Stimulated activated CD8-positive, alpha-beta memory T cell treated with anti-CD3 and anti-CD28 coated beads, Interleukin-4, amount 100 ng/mL, for 24 hours (primary cell): ENCODE data around the gene DUSP22.

Source experiments
- DNase-seq: peaks from one replicate; pipeline ENCODE4 v3.0.0-alpha.2; 2020; ENCODE audit warnings: low read depth

The DUSP22 gene

DNA sequence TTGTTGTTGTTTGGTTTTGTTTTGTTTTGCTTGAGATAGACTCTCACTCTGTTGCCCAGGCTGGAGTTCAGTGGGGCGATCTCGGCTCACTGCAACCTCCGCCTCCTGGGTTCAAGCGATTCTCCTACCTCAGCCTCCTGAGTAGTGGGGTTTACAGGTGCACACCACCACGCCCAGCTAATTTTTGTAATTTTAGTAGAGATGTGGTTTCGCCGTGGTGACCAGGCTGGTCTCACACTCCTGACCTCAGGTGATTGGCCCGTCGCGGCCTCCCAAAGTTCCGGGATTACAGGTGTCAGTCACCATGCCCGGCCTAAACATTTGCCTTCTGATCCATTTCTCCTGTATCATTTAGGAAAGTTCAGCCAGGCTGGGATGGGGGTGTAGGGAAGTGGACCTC lies 17.7 kb downstream of the DUSP22 start:
- no peak for DNase-seq

DNA sequence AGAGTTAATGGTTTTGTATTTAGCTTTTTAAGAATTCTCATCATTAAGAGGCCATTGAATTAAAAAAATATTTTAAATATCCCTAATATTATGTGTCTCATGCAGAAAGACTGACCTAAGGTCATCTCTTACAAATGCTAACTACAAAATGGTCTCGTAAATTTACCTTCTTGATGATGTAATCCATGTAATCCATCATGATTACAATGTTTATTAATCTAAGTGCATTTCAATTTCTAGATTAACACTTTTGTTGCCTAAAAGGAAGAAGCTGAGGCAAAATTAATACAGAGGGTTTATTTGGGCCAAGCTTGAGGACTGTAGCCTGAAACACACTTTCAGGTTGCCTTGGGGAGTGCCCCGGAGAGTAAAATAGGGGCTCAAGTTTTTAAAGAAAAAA lies 18.4 kb downstream of the DUSP22 start:
- no peak for DNase-seq

DNA sequence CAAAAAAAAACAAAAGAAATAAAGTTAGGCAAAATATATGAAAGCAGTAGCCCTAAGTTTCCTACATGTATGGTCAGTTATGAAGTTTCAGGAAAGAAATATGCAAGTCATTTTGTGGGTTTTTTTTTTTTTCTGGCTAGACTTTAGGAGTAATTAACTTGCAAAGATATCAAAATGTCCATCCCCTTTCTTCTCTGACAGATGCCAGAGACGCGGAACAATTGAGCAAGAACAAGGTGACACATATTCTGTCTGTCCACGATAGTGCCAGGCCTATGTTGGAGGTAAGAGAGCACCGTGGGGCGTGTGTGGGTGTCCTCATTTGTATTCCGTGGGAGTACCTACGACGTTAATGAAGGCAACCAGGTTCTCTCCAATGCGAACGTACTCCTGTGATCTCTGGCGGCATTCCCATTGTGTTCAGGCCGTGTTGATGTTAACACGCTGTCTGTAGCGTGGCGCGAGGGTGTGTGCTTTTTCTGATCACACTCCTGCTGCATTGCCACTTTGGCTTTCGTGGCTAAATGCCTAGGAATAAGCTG lies 19.5 kb downstream of the DUSP22 start:
- DNase-seq, result no peak

DNA sequence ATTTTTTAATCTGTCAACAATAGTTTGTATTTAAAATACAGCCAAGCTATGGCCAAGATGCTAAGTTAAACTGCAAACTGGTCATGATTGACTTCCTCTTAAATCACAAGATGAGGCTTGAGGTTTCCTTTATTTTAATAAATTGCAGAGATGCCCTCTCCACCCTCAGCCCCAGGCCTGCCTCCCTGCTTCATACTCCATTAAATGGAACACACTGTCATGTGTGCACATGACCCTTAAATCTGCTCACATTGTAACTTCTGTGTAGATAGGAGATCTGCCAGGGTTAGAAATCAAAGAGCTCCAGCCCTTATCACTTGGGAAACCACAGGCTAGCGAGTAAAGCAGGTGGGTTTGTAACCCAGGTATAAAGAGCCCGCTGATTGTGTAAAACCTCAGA lies 20.8 kb downstream of the DUSP22 start:
- no peak for DNase-seq

DNA sequence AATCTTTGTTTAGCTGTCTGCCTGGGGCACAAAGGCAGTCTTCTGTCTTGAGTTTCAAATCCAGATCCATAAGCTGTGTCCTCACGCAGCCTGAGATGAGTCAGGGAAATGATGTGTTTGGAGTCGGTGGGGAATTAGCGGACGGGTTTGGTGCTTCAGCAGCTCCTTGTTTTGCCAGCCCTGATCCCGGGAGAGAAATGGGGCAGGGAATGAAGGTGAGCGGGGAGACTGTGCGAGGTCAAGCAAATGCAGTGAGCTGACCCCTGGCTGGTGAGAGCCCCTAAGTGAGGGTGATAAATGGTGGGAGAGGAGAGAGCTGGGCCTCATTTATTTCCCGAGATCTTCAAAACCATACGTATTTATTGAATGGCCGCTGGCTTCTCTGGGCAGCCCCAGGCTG lies 21.6 kb downstream of the DUSP22 start:
- DNase-seq, result no peak

DNA sequence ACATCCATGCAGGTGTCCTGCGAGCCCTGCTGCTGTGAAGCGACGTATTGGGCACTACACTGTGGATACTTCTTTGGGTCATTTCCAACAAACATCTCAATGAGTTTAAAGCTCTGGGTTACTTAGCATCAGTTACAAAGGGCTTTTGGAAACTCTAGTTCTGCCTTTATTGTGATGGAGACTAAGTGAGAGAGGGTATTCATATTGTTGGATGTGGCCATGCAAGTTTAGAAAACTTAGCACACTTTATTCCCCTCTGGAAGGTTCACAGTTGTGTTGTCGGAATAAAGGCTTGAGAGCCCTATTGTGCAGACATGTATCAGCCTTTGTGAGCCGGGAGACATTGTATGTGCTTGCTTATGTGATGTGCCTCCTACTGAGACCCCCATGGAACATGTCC lies 22.1 kb downstream of the DUSP22 start:
- no peak for DNase-seq

DNA sequence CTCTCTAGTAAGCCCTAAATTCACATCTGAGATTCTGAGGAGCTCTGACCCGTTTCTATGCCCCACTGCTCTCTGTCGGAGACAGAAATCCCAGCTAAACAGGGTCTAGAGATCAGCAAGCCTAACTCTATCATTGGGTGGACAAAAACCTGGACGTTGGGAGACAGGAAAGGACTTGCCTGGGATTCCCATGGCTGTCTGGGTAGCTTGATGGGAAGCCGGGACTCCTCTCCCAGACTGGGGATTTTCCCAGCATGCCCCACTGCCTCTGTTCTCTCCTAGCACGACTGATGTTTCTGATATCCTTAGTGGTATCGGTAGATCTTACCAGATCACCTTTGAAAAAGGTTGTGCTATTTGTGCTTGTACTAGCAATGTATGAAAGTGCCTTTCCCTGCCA lies 22.9 kb downstream of the DUSP22 start:
- no peak for DNase-seq

DNA sequence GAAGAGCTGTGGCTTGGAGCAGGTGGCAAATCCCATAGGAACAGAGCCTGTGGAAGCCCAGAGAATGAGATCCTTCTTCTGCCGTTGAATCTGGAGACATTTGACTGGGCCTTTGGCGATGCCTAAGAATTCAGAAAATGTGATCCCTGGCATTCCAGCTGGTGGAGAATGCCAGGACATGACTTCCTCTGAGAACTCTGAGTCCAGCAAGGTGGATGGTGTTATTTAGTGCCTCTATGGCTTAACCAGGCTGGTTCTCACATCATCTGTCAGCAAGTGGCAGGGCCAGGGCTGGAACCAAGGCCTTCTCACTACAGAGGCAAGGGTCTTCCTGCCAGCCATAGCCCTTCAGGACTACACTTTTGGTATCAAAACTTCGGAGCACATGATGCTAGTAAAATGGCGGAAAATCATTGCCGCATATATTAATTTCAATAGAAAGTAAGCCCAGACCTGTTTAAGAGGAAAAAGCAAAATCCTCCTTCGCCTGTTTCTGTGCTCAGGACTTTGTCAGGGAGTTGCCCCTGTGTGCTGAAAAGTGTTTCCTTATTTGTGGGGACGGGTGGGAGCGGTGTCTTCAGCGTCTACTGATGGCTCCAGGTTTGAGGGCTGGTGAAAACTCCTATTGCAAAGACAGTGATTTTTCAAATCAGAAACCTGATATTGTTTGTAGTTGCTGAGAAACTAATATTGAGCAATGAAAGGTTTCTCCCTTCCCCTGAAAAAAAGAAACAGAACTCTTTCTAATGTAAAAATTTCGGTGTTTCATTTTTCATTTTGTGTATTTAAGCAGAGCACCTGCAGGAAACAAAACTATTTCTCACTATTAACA lies 23.9 kb downstream of the DUSP22 start:
- no peak for DNase-seq

DNA sequence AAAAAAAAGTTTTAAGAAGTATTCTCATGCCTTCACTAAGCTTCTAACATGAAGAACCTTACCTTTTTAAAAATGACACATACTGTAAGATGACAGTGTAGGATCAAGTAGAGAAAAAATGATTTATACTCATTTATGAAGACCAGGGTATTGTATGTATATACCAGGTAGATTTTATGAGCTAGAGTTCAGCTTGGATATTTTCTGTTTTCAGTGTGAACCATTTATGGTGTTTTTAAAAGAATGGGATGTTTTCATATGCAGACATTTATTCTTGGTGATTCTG lies 24.4 kb downstream of the DUSP22 start:
- no peak for DNase-seq

DNA sequence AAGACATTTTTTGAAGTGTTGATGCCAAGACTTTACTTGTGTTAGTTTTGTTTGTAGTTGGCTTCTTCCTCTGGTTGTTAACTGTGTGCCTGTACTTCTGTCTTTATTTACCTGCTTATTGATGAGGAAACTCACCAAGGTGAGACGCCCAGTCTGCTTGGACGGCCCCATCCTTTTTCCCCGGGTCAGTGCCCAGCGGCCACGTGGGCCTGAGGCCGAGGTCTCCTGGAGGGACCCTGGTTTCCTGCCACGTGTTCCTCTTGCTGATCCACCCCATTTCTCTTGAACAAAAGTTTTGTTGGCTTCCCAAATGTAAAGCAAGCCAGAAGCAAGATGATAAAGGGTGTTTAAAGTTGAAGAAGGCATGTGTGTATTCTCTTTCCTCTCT lies 24.8 kb downstream of the DUSP22 start:
- no peak for DNase-seq

DNA sequence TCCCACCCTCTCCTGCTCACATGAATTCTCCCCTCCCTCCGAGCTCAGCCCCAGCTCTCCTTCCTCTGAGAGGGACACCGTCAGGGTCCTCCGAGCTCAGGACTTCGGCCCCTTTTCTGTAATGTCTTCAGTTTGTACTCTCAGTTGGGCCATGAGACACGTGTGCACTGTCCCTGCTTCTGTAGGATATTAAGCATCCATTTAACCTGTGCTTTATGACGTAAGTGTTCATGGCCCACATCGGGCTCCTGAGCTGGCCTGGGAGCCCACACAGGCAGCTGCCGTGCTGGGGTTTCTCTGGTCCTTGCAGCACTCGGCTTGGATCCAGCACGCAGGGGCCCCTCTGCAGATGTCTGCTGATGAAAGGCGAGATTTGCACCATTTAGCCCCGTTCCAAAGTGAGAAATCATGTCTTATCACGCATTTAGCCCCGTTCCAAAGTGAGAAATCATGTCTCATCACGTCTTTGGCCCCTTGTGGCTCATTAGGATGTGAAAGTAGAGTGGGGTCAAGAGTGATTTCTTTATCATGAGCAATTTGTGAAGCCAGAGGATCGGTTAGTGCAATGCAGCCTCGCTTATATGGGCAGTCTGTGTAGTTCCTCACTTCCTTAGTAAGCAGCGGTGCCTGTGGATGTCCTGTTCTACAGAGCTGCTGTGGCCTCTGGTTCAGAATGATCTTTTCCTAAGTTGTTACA lies 25.3 kb downstream of the DUSP22 start:
- DNase-seq, result no peak

DNA sequence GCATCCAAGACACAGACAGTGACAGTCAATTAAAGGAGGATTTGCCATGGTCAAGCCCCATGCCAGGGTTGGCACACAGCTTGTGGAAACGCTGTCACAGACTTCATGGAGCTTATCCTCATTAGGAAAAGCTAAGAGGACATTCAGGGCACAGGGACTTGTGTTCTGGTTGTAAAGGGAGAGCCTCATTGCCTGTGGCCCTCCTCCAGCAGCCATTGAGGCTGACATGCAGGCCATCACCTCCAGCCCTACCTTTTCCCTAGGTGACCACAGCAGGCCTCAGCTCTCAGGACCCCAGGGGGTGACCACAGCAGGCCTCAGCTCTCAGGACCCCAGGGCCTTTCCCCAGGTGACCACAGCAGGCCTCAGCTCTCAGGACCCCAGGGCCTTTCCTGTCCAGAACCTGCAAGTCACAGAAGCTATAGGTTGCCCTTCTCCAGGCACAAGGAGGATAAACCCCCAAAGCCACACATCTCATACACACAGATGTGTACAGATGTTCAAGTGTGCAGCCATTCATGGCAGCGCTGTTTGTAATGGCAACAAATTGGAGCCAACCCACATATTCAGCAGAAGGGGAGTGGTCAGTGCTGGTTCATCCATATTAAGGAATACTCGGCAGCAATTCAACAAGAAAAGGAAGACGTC lies 26.1 kb downstream of the DUSP22 start:
- DNase-seq, result no peak

DNA sequence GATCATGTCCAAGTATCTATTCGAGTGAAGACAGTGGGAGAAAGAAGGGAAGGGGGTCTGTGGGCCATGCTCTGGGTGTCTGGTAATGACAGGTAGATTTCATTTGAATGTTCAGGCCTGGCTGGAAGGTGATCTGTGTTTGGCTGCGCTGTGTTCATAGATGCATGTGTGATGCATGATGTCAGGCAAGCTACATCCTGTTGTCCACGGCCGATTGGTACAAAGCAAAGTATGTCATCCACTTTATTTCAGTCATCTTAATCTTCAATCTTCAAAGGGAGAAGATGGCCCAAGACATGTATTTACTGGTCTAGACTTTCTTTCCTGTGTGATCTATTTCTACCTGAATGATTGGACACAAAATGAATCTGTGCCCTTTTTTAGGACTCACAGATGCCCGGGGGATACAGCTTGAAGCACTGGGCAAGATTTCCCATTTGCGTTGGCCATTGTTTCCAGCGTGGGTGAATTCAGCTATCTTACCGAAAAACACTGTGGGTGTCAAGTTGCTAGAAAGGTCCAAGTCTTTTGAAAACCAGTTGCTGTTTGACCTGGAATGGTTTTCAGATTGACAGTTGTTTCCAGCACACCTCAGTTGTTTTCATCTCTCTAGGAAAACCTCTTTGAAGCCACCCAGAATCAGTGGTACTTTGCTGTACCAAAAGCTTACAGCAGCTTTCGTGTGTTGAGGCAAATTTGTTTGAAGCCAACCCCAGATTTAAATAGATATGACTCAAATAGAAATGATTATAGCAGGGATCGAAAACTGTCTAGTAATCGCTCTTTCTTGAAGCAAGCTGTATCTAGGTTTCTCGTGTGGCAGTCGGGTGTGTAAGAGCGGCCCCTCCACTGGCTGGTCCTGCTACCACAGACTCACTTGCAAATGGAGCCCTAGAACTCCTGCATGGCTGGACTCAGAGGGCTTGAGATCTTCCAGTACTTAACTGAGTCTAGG lies 27.2 kb downstream of the DUSP22 start:
- no peak for DNase-seq

DNA sequence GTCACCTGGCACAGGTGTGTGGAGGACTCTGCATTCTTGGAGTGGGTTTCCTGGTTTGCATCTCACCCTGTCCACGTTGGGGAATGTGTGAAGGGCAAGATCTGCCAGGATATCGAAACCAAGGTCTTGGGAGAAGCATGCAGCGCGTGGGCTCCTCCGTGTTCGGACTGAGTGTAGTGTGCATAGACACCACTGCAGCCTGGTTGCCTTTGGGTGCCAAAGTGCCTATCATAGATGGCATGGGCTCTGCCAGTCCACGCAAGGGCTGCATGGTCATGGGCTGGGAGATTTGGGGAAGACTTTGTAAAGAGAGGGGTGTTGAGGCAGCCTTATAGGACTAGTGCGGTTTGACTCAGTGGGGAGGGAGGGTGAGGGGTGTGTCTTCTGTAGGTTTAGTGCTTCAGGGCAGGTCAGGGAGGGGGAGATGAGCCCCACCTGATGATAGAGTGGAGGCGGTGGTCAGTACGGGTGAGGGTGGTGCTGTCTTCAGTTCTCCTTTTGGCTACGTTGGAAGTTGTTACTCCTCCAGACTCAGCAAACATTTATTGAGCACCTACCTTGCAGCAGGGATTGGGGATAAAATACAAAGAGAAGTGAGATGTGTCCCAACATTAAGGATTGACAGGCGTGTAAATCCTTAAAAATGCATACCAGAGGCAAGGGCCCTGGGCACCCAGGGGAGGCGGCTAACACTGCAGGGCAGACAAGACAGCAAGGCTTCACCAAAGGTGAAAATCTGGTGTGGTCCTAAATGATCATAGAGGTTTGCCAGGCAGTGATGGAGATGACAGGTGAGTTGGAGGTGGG lies 28.3 kb downstream of the DUSP22 start:
- DNase-seq, result no peak

DNA sequence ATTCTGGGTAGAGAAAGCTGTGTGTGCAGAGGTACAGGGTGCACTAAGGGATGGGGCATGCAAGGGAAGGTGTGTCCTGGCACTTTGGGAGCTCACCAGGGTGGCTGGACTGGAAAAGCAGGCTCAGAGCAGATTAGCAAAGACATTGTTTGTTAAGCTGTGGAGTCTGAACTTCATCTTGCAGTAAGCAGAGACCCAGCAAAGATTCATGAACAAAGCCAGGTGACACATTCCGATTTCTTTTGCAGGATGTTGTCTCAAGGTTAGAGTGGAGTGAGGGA lies 28.8 kb downstream of the DUSP22 start:
- DNase-seq, result no peak

DNA sequence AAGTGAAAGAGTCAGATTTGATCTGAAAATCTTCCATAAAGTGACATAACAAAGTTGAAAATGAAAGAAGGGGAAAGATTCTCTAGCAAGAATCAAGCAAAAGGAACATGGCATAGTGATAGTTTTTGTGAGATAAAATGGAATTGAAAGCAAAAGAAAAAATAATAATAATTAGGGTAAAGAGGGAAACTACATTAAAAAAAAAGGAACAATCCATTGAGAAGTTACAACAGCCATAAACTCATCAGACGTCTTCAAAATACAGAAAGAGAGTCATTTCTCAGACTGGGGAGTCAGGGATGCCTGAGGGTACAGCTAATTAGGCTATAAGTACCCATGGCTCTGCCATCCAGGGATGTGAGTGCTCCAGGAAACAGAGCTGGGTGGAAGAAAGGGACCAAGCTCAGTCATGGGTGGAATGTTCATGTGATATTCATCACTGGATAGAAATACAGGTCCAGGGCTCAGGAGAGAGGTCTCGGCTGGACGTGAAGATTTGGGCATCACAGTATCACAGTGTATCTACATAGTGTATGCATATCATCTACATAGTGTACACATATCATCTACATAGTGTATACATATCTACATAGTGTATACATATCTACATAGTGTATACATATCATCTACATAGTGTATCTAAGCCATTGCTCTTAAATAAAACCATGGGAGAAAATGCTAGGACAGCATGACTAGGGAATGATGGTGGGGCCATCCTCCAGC lies 29.4 kb downstream of the DUSP22 start:
- DNase-seq, result no peak

DNA sequence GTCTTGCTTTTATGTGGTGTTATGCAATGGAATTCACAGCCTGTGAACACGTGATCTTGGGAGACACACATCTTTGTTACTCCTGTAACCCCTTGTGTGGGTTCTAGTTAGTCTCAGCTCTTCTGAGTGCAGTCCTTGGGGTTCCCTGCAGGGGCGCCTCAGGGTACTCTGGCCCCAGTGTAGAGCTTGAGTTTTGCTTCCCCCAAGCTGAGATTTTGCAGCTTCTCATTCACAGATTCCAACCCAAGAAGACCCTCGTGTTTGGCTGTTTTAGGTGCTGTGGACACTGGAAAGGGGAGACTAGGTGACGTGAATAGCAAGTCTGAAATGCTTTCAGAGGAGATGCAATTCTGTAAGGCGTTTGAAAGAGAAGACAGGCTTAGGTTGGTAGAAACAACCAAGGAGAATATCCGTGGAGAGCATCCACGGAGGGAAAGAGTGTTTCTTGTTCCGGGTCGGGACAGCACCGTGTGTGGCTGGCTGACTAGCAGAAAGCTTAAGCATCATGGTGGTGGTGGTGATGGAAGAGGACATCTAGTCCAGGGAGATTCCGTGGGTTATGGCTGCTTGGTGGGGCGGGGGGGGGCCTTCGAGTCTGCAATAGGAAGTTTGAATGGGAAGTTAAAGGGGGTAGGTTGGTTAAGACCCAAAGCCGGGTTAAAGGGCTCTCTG lies 30.1 kb downstream of the DUSP22 start:
- DNase-seq, result no peak

DNA sequence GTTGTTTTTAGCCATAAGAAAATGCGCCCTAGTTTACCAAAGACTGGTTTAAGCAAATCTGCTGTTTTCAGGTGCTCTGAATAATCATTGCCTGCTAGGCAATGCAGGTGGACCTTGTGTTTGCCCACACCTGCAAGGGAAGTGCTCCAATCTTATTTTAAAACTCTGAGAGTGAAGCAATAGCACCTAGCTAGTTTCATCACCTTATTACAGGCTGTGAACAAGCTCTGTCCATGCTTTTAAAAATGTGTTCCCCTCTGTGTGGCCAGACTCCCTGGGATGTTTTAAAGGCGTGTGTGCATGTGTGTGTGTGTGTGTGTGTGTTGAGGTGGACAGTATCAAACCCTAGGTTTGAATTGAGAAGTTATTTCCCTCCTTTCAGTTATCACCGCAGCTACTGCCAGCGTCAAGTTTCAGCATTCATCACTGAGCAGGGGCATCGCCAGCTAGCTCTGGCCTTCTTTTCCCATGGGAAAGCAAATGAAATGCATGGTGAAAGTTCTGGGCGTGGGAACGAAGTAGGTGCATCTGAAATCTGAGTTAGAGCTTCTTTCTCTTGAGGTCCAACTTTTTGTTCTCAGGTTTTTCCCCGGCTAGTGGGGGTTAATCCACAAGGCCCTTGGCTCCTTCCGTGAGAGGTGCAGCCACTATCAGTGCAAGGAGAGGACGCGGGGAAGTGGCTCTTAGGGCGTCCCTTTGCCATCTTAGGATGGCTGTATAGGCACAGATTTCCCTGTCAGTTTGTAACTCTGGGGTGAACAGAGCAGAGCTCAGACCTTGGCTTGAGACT lies 30.8 kb downstream of the DUSP22 start:
- no peak for DNase-seq

DNA sequence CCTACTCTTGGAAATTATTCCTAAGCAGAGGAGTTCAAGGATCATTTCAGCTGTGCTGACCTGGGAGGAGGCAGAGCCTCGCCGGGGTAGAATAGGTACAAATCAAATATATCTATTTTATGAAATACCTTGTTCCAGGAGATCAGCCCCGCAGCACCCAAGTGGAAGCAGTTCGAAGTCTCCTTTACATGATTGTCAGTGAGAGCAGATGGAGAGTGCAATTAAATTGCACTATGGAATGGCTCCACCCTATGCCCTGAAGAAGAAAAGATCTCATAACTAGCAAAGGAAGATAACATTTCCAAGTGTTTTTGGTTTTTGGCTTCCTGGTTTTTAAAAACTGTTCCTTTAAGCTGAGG lies 31.4 kb downstream of the DUSP22 start:
- DNase-seq, result no peak
